Skeletal muscle tissue (tissue), 4 donors: ENCODE data around the gene SEMA7A. TPM values are rescaled to one million over a fixed set of nuclear protein-coding genes. Genes with fewer than 3 reads are reported as not detected.
"Not testable (repeated sequence)": the region's sequence is repeated elsewhere in the genome, so short reads cannot be mapped to it uniquely, and the experiment has no call there.

Source experiments
- H3K27ac ChIP-seq: one replicate; pipeline ENCODE4 v1.7.0; 2013; ENCODE audit warnings: mild to moderate bottlenecking, low read depth, low read length, inconsistent platforms
- H3K27me3 ChIP-seq, 3 donors: one replicate each; pipeline ENCODE4 v1.7.0; 2013; ENCODE audit warnings: low read length in 3 of 3; ENCODE audit not compliant: control insufficient read depth in 3 of 3, insufficient read depth in 3 of 3
- H3K36me3 ChIP-seq, 3 donors: one replicate each; pipeline ENCODE4 v1.7.0; 2013; ENCODE audit warnings: low read length in 3 of 3; ENCODE audit not compliant: control insufficient read depth in 3 of 3, insufficient read depth in 3 of 3
- H3K4me1 ChIP-seq, 3 donors: one replicate each; pipeline ENCODE4 v1.7.0; 2013; ENCODE audit warnings: low read length in 3 of 3, mild to moderate bottlenecking in 3 of 3; ENCODE audit not compliant: control insufficient read depth in 3 of 3, insufficient read depth in 3 of 3
- H3K4me3 ChIP-seq, 3 donors: one replicate each; pipeline ENCODE4 v1.7.0; 2013; ENCODE audit warnings: low read length in 3 of 3
- H3K9ac ChIP-seq, 3 donors: one replicate each; pipeline ENCODE4 v1.7.0; 2013; ENCODE audit warnings: low read length in 3 of 3, mild to moderate bottlenecking in 3 of 3, moderate library complexity in 2 of 3, low read depth in 1 of 3
- H3K9me3 ChIP-seq, 3 donors: one replicate each; pipeline ENCODE4 v1.7.0; 2013; ENCODE audit warnings: low read length in 3 of 3; ENCODE audit not compliant: control insufficient read depth in 3 of 3
- total RNA-seq: library from RNA; depleted of rRNA; stranded (reverse); fragments of >200 nt; gene quantifications from one replicate; pipeline ENCODE4 v1.2.3, GENCODE V29; 2014
- donor health status: Osteomylitis.

Gene SEMA7A
- total RNA-seq, 1 donor from 2014 or later = 5.2 TPM

DNA sequence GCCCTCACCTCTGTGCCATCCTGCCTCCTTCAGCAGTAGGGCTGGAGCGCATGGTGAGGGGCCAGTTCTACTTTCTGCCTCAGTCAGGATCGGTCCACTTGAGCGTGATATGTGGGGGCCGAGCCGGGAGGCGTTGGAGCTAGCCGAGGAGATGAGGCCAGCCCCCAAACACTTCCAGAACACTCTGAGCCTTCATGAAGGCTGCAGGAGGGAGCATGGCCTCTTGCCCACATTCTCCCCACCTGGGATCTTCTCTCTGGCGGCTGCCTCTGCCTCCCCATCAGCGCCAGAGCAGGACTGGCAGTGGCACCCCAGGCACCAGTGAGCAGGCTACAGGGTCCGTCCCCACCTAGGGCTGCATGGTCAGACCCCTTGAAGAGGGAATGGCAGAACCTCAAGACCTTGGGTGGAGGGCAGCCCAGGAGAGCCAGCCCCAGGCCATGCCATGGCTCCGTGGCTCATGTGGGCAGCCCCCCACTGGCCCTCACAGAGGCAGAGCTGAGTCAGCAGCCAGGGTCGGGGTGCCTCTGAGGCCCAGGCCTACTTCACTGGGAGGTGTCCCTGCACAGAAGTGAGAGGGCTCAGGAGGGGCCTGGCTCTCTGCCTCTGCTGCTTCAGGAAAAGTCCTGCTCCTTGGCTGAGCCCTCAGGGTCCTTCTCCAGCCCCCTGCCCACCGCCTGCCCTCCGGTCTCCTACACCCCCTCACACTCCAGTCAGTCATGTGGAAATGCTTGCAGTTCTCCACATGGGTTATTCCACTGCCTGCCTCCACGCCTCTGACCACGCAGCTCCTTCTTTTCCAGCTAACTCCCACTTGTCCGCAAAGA is 38.2 kb downstream of the SEMA7A start:
- H3K4me1 ChIP-seq = peaks cover 0 to 9% (median 0%) of the 10 kb centered on the region in 3 donors
- no peaks in the 10 kb centered on the region for H3K36me3 ChIP-seq
- H3K4me3 ChIP-seq = no peak overlapping the region
- H3K9ac ChIP-seq = no peak overlapping the region
- H3K27me3 ChIP-seq = peaks cover 0 to 16% (median 6%) of the 10 kb centered on the region in 3 donors
- no peak overlapping the region for H3K27ac ChIP-seq
- no peaks in the 10 kb centered on the region for H3K9me3 ChIP-seq

DNA sequence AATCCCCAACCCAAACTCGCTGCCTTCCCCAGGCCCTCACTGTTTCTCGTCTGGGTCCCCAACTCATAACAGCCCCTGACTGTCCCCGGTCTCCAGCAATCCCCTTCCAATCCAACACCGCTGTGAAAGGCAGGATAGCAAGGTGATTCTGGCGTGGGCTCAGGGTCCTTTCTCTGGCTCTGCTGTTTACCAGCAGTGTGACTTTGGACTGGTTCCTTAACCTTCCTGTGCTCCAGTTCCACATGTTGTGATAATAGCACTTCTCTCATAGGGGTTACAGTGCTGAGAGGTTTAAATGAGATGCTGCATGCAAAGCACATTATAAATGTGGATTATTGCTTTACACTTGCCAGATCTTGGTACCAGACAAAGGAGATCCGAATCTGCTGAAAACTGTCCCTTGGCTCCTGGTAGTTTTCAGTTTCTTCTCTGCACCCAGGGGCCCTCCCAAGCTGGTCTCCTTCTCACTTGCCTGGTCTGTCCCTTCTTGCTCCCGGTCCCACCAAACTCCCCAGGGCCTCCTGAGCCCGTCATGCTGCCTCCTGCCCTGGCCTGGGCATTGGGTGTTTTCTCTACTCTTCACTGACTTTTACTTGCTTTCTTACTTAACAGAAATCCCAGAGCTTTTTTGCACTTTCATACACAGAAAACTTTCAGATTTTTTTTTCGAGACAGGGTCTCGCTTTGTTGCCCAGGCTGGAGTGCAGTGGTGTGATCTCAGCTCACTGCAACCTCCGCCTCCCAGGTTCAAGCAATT is 39.5 kb downstream of the SEMA7A start:
- no peaks in the 10 kb centered on the region for H3K9me3 ChIP-seq
- no peak overlapping the region for H3K9ac ChIP-seq
- no peak overlapping the region for H3K27ac ChIP-seq
- no peak overlapping the region for H3K4me3 ChIP-seq
- peaks cover 0 to 11% (median 6%) of the 10 kb centered on the region in 3 donors for H3K27me3 ChIP-seq
- H3K4me1 ChIP-seq = peaks cover 0 to 9% (median 0%) of the 10 kb centered on the region in 3 donors
- H3K36me3 ChIP-seq = no peaks in the 10 kb centered on the region

DNA sequence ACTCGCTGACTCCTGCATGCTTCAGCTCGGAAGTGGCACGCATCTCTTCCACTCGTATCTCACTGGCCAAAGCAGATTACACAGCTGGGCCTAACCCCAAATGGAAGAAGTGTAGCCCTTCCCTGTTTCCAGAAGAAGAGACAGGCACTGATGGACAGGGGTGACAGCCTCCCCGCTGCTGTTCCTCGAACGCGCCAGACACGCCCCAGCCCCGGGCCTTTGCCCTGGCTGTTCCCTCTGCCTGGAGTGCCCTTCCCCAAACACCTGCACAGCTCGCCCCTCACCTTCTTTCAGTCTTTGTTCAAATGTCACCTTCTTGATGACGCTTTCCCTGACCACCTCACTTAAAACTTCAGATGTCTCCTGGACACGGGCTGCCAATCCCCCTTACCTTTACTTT is 40.3 kb downstream of the SEMA7A start:
- Histone ChIP-seq H3K4me3 (no peak overlapping the region), H3K27me3 (peaks cover 0 to 11% (median 6%) of the 10 kb centered on the region in 3 donors), H3K27ac (no peak overlapping the region), H3K36me3 (no peaks in the 10 kb centered on the region), H3K9ac (no peak overlapping the region), H3K4me1 (peaks cover 0 to 9% (median 0%) of the 10 kb centered on the region in 3 donors), H3K9me3 (no peaks in the 10 kb centered on the region)

DNA sequence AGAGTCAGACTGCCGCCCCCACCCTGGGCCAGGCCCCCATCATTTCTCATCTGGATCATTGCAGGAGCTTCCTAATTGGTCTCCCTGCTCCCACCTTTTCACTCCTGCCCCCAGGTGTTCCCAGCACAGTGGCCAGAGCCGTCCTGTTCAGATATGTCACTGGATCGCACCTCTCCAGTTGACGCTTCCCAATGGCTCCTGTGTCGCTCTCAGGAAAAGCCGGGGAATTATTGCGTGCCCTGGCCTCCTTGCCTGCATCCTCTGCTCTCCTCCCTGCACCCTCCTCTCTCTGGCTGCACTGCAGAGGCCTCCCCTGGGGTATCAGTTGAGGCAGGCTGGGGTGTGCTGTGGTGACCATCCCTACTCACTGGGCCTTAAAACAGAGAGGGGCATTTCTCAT is 40.9 kb downstream of the SEMA7A start:
- Histone ChIP-seq H3K27me3 (peaks cover 0 to 11% (median 2%) of the 10 kb centered on the region in 3 donors), H3K4me1 (peaks cover 0 to 9% (median 0%) of the 10 kb centered on the region in 3 donors), H3K36me3 (no peaks in the 10 kb centered on the region), H3K9me3 (no peaks in the 10 kb centered on the region), H3K9ac (no peak overlapping the region), H3K27ac (no peak overlapping the region), H3K4me3 (no peak overlapping the region)

DNA sequence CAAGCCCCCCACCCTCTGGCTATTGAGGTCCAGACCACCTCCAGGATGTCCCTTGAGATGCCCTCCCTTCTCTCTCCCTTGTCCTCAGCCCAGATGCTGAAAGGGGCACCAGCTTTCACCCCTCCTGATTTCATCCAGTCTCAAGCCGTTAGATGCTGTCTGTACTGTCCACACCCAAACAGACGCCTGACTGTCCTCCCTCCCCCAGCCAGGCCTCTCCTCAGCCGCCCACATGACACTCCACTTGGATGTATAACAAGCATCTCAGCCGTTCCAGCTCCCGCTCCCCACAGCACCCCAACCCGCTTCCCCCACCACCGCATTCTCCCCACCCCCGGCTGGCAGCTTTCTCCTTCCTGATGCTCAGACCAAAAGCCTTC is 41.3 kb downstream of the SEMA7A start:
- Histone ChIP-seq H3K27ac (no peak overlapping the region), H3K4me1 (peaks cover 0 to 9% (median 0%) of the 10 kb centered on the region in 3 donors), H3K9me3 (no peaks in the 10 kb centered on the region), H3K4me3 (no peak overlapping the region), H3K27me3 (peaks cover 0 to 11% (median 0%) of the 10 kb centered on the region in 3 donors), H3K9ac (no peak overlapping the region), H3K36me3 (no peaks in the 10 kb centered on the region)

DNA sequence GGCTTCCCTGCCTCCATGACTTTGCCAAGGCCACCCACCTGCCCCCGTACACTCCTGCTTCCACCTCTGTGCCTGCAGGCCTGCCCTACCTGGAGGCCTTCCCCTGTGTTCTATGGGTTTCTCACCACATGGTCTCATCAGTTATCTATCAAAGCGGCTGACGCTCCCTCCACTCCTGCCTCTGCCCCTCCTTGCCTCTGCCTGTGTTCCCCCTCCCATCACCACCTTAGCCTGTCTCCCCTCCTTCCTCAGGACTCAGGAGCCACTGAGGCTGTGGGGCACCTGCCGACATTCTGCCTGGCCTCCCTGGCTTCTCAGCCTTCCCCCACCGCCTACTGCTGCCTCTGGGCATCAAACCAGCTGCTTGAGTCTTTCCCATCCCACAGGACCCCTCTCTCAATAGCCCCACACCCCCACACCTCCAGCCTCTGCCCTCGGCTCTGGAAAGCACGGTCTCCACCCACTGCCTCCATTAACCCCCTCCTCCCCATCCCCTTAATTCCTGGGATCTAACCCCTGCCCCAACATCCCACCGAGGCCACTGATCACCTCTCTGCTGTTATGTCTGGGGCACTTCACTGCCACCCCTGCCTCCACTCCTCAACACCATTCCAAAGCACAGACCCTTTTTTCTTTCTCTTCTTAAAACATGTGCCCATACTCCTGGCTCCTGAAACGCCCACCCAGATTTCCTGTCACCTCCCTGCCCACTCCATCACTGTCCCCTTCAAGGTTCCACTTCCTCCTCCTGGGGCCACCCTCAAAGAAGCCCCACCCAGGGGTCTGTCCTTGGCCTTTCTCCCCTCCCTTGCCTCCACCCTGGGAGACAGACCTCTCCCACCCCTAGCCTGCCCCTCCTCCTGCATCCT is 41.9 kb downstream of the SEMA7A start:
- peaks cover 0 to 14% (median 3%) of the 10 kb centered on the region in 3 donors for H3K4me1 ChIP-seq
- H3K4me3 ChIP-seq = no peak overlapping the region
- H3K9me3 ChIP-seq = no peaks in the 10 kb centered on the region
- H3K9ac ChIP-seq = no peak overlapping the region
- no peaks in the 10 kb centered on the region for H3K36me3 ChIP-seq
- peaks cover 0 to 9% (median 0%) of the 10 kb centered on the region in 3 donors for H3K27me3 ChIP-seq
- H3K27ac ChIP-seq = no peak overlapping the region

DNA sequence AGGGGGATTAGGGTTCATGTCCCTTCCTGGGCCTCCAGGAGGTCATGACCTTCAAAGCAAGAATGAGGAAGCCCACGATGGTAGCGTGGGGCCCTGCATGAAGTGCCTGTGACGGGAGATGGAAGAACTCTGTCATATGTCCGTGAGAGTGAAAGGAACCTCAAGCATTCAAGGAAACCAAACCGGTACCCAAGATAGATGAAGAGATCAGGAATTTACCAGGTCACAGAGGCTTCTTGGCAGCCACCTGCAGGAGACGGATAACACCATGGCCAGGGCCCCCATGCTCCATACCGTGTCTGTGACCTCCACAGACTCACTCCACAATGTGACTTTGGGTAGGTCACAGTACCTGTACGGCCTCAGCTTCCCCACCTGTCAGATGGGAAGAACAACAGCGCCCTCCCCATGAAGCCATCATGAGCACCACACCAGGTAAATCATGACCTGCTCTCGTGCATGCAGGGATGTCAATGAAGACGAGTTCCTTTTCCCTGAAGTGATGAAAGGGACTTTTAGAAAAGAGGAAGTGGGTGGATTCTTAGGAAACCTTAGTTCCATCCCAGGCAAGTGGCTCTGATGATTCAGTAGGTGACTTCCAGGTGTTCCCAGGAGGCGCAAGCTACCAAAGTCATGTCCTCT is 43.0 kb downstream of the SEMA7A start:
- no peaks in the 10 kb centered on the region for H3K9me3 ChIP-seq
- peaks cover 0 to 9% (median 0%) of the 10 kb centered on the region in 3 donors for H3K27me3 ChIP-seq
- no peak overlapping the region for H3K9ac ChIP-seq
- H3K4me3 ChIP-seq = no peak overlapping the region
- H3K4me1 ChIP-seq = peaks cover 0 to 24% (median 13%) of the 10 kb centered on the region in 3 donors
- no peak overlapping the region for H3K27ac ChIP-seq
- no peaks in the 10 kb centered on the region for H3K36me3 ChIP-seq

DNA sequence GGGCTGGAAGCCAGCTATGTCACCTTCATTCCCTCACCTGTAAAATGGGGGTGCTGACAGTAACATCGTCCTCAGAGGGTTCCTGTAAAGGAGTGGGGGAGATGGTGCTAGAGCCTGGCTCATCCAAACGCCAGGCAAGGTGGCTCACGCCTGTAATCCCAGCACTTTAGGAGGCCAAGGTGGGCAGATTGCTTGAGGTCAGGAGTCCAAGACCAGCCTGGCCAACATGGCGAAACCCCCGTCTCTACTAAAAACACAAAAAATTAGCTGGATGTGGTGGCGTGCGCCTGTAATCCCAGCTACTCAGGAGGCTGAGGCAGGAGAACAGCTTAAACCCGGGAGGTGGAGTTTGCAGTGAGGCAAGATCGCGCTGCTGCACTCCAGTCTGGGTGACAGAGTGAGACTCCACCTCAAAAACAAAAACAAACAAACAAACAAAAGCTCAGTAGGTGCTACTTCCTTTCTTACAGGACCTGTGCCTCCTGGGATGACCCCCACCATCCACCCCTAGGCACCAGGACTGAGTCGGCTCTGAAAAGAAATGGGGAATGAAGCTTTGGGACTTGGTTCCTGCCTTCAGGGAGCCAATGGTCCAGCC is 43.6 kb downstream of the SEMA7A start:
- peaks cover 0 to 26% (median 20%) of the 10 kb centered on the region in 3 donors for H3K4me1 ChIP-seq
- not testable (repeated sequence) for H3K27ac ChIP-seq, H3K9ac ChIP-seq, H3K9me3 ChIP-seq, H3K4me3 ChIP-seq, H3K27me3 ChIP-seq, H3K36me3 ChIP-seq
